Activated CD4-positive, alpha-beta memory T cell treated with anti-CD3 and anti-CD28 coated beads, Interleukin-2, amount 10 ng/mL, durations not matched to agents 7 days and 5 days (primary cell): ENCODE data around the gene MARS1. TPM values are rescaled to one million over a fixed set of nuclear protein-coding genes. Genes with fewer than 3 reads are reported as not detected.
"Not testable (repeated sequence)": the region's sequence is repeated elsewhere in the genome, so short reads cannot be mapped to it uniquely, and the experiment has no call there.

Experiments
- CTCF ChIA-PET: fragments of 350-600 bp; sonication (Branson Sonifier 250); formaldehyde crosslinking; loops from one replicate; lab custom pipeline; 2021; ENCODE audit warnings: antibody characterized with exemption, inconsistent platforms; lab: Charles Lee
- POLR2A ChIA-PET: fragments of 350-600 bp; sonication (Branson Sonifier 250); formaldehyde crosslinking; loops from one replicate; lab custom pipeline; 2021; ENCODE audit warnings: antibody characterized with exemption; lab: Charles Lee
- DNase-seq: peaks from one replicate; pipeline ENCODE4 v3.0.0-alpha.2; 2020
- H3K27ac Mint-ChIP-seq: one replicate; pipeline ENCODE4 v1.8.0; 2021; ENCODE audit warnings: mild to moderate bottlenecking, mixed read lengths
- H3K27me3 Mint-ChIP-seq: one replicate; pipeline ENCODE4 v1.8.0; 2021; ENCODE audit warnings: mixed read lengths
- H3K36me3 Mint-ChIP-seq: one replicate; pipeline ENCODE4 v1.8.0; 2021; ENCODE audit warnings: low read depth, mixed read lengths
- H3K4me1 Mint-ChIP-seq: one replicate; pipeline ENCODE4 v1.8.0; 2021; ENCODE audit warnings: mixed read lengths
- H3K4me3 Mint-ChIP-seq: one replicate; pipeline ENCODE4 v1.8.0; 2021; ENCODE audit warnings: mild to moderate bottlenecking, mixed read lengths
- H3K9me3 Mint-ChIP-seq: one replicate; pipeline ENCODE4 v1.8.0; 2021; ENCODE audit warnings: mixed read lengths
- total RNA-seq, 2 experiments: library from RNA; stranded (reverse); gene quantifications; one replicate each; pipeline ENCODE4 v1.2.3, GENCODE V29; 2021

Gene MARS1
- total RNA-seq, 2 experiments from 2014 or later = 262 to 282 TPM

DNA sequence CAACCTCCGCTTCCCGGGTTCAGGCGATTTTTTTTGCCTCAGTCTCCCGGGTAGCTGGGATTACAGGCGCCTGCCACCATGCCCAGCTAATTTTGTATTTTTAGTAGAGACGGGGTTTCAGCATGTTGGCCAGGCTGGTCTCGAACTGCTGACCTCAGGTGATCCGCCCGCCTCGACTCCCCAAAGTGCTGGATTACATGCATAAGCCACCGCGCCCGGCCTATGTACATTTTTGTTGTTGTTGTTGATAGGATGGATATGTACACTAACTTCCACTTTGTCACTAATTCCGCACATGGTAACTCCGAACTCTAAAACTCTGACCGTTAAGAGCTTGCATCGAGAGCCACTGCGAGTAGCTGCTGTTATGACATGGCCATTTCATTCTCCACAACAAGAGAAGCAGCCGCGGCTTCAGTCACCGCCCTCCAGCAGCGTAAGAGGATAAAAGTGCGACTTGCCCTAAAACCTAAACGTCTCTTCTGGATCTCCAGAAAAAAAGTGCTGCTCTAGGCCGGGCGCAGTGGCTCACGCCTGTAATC lies 742 bp upstream of the MARS1 start:
- no peaks in the 10 kb centered on the region for H3K9me3 Mint-ChIP-seq
- CTCF ChIA-PET = interaction anchor here (0.5 to 5.5 kb wide), 3 partner anchors 10 to 63 kb away, joined by 3 to 42 read pairs (median 16); partner anchors contain the start of gene GLI1
- H3K27ac Mint-ChIP-seq = peak overlapping the region; percentile 78
- peaks cover 43% of the 10 kb centered on the region for H3K36me3 Mint-ChIP-seq
- peaks cover 38% of the 10 kb centered on the region for H3K4me1 Mint-ChIP-seq
- peak overlapping the region; percentile 86 for H3K4me3 Mint-ChIP-seq
- DNase-seq = no peak
- POLR2A ChIA-PET = interaction anchor here (1.1 to 6.9 kb wide), 6 partner anchors 8 to 57 kb away, joined by 3 to 47 read pairs (median 7); partner anchors contain the start of genes ARHGAP9 and DDIT3
- H3K27me3 Mint-ChIP-seq = no peaks in the 10 kb centered on the region

DNA sequence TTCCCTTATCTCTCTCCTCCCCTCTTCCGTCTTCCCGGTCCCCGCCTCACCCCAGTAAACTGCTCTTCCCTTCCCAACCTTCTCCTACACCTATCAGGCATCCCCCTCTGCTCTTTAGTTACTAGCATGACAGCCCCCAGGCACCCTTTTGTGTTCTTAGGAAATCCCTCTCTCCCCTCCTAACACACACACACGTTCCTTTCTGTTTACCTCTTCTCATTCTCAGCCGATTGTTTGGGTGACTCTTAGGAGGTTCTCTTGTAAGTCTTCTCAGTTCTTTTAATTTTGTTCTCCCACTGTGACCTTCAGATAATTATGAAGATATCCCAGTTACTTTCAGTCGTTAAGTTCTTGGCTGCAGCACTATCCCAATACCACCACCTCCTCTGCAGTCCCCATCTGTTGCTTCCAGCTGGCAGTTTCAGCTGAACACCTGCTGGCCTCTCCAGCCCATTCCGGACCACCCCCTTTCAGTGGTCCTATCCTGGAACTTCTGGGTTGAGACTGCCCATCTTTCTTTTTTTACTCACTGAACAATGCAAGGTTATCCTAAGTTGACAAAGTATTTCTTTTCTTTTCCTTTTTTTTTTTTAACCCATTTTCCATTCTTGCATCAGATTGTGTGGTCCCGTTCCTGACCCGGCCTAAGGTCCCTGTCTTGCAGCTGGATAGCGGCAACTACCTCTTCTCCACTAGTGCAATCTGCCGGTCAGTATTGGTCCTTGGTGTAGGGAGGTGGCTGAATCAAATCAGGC lies 711 bp downstream of the MARS1 start:
- Mint-ChIP-seq H3K27ac (peak overlapping the region; percentile 78), H3K9me3 (no peaks in the 10 kb centered on the region), H3K4me3 (peak overlapping the region; percentile 86), H3K27me3 (no peaks in the 10 kb centered on the region), H3K4me1 (peaks cover 36% of the 10 kb centered on the region), H3K36me3 (peaks cover 51% of the 10 kb centered on the region)
- ChIA-PET POLR2A (interaction anchor here (1.0 to 6.9 kb wide), 8 partner anchors 10 to 56 kb away, joined by 3 to 47 read pairs (median 6); partner anchors contain the start of genes ARHGAP9 and DDIT3), CTCF (interaction anchor here (3.5 to 5.5 kb wide), 2 partner anchors 11 to 29 kb away, joined by 16 to 42 read pairs; partner anchors contain the start of gene GLI1)
- no peak for DNase-seq

DNA sequence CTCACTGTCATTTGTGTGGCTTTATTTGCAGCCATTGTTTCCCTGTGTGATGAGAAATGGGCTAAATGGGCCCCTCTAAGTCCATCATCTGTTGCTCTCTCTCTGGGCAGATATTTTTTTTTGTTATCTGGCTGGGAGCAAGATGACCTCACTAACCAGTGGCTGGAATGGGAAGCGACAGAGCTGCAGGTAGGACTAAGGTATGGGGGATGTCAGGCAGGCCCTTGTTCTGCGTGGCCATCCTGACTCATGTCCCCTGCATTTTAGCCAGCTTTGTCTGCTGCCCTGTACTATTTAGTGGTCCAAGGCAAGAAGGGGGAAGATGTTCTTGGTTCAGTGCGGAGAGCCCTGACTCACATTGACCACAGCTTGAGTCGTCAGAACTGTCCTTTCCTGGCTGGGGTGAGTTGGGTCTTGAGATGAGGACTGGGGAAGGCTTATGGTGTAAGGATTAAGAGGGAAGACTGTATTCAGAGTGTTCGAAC lies 1.3 kb downstream of the MARS1 start:
- Mint-ChIP-seq H3K27ac (peak overlapping the region; percentile 78), H3K27me3 (no peaks in the 10 kb centered on the region), H3K4me1 (peaks cover 36% of the 10 kb centered on the region), H3K36me3 (peaks cover 51% of the 10 kb centered on the region), H3K9me3 (no peaks in the 10 kb centered on the region), H3K4me3 (peak overlapping the region; percentile 86)
- CTCF ChIA-PET = interaction anchor here (5.5 kb wide), 1 partner anchor 12 kb away, joined by 42 read pairs; no protein-coding TSS in a partner anchor
- DNase-seq = no peak
- POLR2A ChIA-PET = interaction anchor here (1.0 to 6.9 kb wide), 6 partner anchors 10 to 55 kb away, joined by 3 to 47 read pairs (median 7); partner anchors contain the start of genes ARHGAP9 and DDIT3

DNA sequence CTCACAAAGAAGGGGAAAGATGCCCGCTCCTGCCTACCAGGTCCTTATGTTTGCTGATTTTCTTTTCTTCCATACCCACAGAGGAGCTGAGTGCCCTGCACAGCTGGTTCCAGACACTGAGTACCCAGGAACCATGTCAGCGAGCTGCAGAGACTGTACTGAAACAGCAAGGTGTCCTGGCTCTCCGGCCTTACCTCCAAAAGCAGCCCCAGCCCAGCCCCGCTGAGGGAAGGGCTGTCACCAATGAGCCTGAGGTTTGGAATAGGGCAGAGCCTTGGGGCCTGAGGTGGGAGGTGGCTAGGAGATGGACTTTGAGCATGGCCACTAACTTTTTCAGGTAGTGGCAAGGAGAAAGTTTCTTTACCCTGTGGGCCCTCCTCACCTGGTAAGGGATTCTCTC lies 2.3 kb downstream of the MARS1 start:
- DNase-seq = no peak
- Mint-ChIP-seq H3K27me3 (no peaks in the 10 kb centered on the region), H3K27ac (no peak overlapping the region), H3K4me1 (peaks cover 36% of the 10 kb centered on the region), H3K4me3 (no peak overlapping the region), H3K9me3 (no peaks in the 10 kb centered on the region), H3K36me3 (peaks cover 55% of the 10 kb centered on the region)
- ChIA-PET CTCF (interaction anchor here (1.3 to 5.5 kb wide), 3 partner anchors 13 to 38 kb away, joined by 3 to 42 read pairs (median 4); no protein-coding TSS in a partner anchor), POLR2A (interaction anchor here (1.3 to 6.9 kb wide), 2 partner anchors 11 to 16 kb away, joined by 3 to 47 read pairs; partner anchors contain the start of gene ARHGAP9)

DNA sequence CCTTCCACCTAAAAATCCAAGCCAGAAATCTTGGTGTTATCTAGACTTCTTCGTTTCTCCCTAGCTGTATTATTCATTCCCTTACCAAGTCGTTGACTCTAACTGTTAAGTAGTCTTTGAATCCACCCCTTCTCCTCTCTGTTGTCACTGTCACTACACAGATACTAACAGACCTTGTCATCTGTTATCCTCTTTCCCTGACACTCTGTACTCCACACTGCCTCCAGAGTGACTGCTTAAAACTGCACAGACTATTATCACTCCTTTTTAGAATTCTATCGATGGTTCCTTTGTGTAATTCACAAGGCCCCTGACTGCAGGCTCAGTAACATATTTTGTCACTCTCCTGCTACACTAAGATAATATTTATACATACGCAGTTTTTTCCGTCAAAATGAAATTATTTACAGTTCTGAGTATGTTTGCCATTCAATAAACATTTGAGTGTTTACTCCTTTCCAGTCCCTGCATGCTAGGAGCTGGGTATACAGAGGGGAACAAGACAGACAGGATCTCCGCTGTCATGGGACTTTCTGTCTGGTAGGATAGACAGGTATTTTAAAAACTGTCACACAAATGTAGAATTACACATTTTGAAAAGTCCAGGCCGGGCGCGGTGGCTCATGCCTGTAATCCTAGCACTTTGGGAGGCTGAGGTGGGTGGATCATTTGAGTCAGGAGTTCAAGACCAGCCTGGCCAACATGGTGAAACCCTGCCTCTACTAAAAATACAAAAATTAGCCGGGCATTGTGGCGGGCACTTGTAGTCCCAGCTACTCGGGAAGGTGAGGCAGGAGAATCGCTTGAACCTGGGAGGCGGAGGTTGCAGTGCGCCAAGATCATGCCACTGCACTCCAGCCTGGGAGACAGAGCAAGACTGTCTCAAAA lies 3.8 kb downstream of the MARS1 start:
- H3K9me3 Mint-ChIP-seq = no peaks in the 10 kb centered on the region
- no peak overlapping the region for H3K4me3 Mint-ChIP-seq
- no peak for DNase-seq
- peaks cover 36% of the 10 kb centered on the region for H3K4me1 Mint-ChIP-seq
- peaks cover 66% of the 10 kb centered on the region for H3K36me3 Mint-ChIP-seq
- peak overlapping the region; percentile 58 for H3K27ac Mint-ChIP-seq
- ChIA-PET POLR2A (interaction anchor here (1.3 to 6.9 kb wide), 4 partner anchors 13 to 29 kb away, joined by 3 to 47 read pairs (median 4); partner anchors contain the start of genes ARHGAP9 and DDIT3), CTCF (interaction anchor here (0.6 to 1.8 kb wide), 5 partner anchors 17 to 39 kb away, joined by 3 to 4 read pairs (median 4); no protein-coding TSS in a partner anchor)
- no peaks in the 10 kb centered on the region for H3K27me3 Mint-ChIP-seq

DNA sequence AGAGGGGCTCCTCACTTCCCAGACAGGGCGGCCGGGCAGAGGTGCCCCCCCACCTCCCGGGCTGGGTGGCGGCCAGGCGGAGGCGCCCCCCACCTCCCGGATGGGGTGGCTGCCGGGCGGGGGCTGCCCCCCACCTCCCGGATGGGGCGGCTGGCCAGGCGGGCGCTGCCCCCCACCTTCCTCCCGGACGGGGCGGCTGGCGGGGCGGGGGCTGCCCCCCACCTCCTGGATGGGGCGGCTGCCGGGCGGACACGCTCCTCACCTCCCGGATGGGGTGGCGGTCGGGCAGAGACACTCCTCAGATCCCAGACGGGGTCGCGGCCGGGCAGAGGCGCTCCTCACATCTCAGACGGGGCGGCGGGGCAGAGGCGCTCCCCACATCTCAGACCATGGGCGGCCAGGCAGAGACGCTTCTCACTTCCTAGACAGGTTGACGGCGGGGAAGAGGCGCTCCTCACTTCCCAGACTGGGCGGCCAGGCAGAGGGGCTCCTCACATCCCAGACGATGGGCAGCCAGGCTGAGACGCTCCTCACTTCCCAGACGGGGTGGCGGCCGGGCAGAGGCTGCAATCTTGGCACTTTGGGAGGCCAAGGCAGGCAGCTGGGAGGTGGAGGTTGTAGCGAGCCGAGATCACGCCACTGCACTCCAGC lies 7.3 kb downstream of the MARS1 start:
- DNase-seq, H3K4me3 Mint-ChIP-seq, H3K27me3 Mint-ChIP-seq, H3K27ac Mint-ChIP-seq, H3K9me3 Mint-ChIP-seq, CTCF ChIA-PET, POLR2A ChIA-PET: not testable (repeated sequence)
- Mint-ChIP-seq H3K36me3 (peaks cover 74% of the 10 kb centered on the region), H3K4me1 (peaks cover 14% of the 10 kb centered on the region)

DNA sequence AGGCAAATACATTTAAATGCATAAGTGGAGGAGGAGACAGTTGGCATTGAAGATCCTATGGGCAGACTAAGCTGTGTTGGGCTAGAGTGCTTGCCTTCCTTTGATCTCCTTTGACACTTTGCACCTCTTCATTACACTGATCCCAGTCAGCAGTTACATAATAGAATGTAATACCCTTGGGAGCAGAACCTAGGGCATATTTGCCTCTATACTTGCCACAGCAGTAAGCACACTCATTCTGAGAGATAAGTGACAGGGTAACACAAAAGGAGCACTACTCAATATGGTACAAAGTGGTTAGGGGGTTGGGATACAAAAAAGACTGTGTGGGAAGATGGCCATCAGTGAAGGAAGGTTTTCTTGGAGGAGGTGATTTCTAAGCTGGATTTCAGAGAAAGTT lies 9.0 kb downstream of the MARS1 start:
- ChIA-PET POLR2A (interaction anchor here (1.0 to 1.4 kb wide), 3 partner anchors 20 to 50 kb away, joined by 4 to 7 read pairs (median 5); partner anchors contain the start of genes DCTN2 and DDIT3), CTCF (interaction anchor here (0.7 to 1.0 kb wide), 2 partner anchors 20 to 38 kb away, joined by 3 read pairs; no protein-coding TSS in a partner anchor)
- no peak overlapping the region for H3K4me3 Mint-ChIP-seq
- peaks cover 73% of the 10 kb centered on the region for H3K36me3 Mint-ChIP-seq
- H3K9me3 Mint-ChIP-seq = no peaks in the 10 kb centered on the region
- no peaks in the 10 kb centered on the region for H3K27me3 Mint-ChIP-seq
- H3K4me1 Mint-ChIP-seq = peaks cover 7% of the 10 kb centered on the region
- no peak overlapping the region for H3K27ac Mint-ChIP-seq
- DNase-seq = no peak

DNA sequence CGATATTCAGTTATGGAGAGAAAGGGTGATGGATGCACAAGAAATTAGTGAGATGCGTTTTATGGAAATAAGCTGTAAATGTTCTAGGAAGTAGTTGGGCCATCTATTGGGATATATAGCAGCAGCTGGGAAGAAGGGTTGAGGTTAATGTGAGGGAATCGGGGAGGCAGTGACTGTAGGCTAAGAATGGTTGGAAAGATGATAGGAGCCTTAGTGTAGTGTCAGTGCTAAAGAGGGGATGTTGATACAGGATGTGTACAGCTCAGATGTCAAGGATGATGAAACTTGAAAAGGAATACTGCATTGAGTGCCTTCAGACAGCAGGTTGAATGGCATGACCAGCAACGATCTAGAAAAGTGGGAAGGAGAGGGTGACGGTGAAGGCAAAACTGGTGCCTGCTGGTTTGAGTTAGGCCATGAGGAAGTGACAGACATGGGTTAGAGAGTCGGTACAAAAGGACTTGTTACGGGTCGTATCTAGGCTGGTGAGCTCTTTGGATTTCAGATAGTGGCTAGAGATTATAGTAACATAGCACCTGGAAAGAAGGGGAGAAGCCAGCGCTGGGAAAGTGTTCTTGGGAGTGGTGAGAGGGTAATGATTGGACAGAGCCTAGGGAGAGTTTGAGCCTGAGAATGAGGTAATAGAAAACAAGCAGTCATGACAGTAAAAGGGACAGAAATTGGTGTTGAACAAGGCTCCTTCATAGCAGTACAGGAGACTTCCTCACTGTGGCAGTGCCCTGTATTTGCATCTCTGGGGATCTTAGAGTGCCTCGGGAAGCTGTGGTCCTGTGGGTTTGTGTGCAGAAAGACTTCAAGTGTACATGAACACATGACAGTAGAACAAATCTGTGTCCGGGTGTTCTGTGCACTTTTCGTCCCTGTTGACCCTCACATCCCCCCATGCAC lies 9.6 kb downstream of the MARS1 start:
- POLR2A ChIA-PET = interaction anchor here (1.0 to 1.4 kb wide), 3 partner anchors 21 to 49 kb away, joined by 4 to 7 read pairs (median 5); partner anchors contain the start of genes DCTN2 and DDIT3
- H3K27ac Mint-ChIP-seq = no peak overlapping the region

DNA sequence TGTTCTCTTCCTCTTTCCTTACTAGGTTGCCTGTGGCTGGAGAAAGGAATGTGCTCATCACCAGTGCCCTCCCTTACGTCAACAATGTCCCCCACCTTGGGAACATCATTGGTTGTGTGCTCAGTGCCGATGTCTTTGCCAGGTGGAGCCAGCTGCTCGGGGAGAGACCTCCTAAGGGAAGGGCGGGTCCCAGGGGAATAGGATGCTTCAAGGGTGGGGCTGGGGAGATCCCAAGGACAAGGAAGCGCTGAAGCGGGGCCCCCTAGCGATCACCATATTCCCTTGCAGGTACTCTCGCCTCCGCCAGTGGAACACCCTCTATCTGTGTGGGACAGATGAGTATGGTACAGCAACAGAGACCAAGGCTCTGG lies 10.2 kb downstream of the MARS1 start:
- DNase-seq = no peak
- Mint-ChIP-seq H3K27me3 (no peaks in the 10 kb centered on the region), H3K36me3 (peaks cover 71% of the 10 kb centered on the region), H3K4me3 (no peak overlapping the region), H3K4me1 (peaks cover 5% of the 10 kb centered on the region), H3K9me3 (no peaks in the 10 kb centered on the region), H3K27ac (no peak overlapping the region)
- POLR2A ChIA-PET = no interaction called here
- CTCF ChIA-PET = no interaction called here

More for the DNA sequence above, 9.6 kb downstream of the MARS1 start:
- DNase-seq = no peak
- H3K27me3 Mint-ChIP-seq = no peaks in the 10 kb centered on the region
- CTCF ChIA-PET = interaction anchor here (0.7 to 1.0 kb wide), 2 partner anchors 21 to 39 kb away, joined by 3 read pairs; no protein-coding TSS in a partner anchor
- H3K9me3 Mint-ChIP-seq = no peaks in the 10 kb centered on the region
- H3K4me3 Mint-ChIP-seq = no peak overlapping the region
- peaks cover 73% of the 10 kb centered on the region for H3K36me3 Mint-ChIP-seq
- H3K4me1 Mint-ChIP-seq = peaks cover 7% of the 10 kb centered on the region

DNA sequence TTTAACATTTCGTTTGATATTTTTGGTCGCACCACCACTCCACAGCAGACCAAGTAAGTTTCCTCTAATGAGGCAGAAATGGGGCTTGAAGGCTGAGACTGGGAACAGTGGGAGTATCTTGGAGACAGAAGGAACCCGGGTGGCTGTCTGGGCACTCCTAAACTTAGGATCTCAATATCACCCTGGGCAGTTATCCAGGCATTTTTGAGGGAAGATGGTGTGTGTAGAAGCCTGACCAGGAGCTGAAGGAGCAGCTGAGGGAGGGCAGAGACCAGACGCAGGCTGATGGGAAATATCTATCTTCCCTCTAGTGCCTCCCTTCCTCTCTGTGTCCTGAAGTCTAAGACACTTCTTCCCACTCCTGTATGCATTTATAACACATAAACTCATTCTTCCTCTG lies 10.7 kb downstream of the MARS1 start:
- POLR2A ChIA-PET = interaction anchor here (0.9 kb wide), 1 partner anchor 11 kb away, joined by 4 read pairs; the partner anchor contains the start of gene MARS1
- no peak overlapping the region for H3K4me3 Mint-ChIP-seq
- peaks cover 5% of the 10 kb centered on the region for H3K4me1 Mint-ChIP-seq
- no peak for DNase-seq
- H3K27ac Mint-ChIP-seq = no peak overlapping the region
- CTCF ChIA-PET = no interaction called here
- no peaks in the 10 kb centered on the region for H3K27me3 Mint-ChIP-seq
- no peaks in the 10 kb centered on the region for H3K9me3 Mint-ChIP-seq
- H3K36me3 Mint-ChIP-seq = peaks cover 76% of the 10 kb centered on the region
